CD4-positive, CD25-positive, alpha-beta regulatory T cell (primary cell): ENCODE measurements around the gene PARP9. TPM values are rescaled to one million over a fixed set of nuclear protein-coding genes. Genes with fewer than 3 reads are reported as not detected.
A peak's percentile ranks its signal among the peaks of the same experiment; 100 is the strongest.

Source experiments
- ATAC-seq, 2 donors: fragments of 150-1000 bp; cut with Tn5 transposase; one replicate each; pipeline ENCODE4 v1.10.0; 2021; ENCODE audit warnings: low read depth in 2 of 2, moderate number of reproducible peaks in 2 of 2, moderate library complexity in 1 of 2
- DNase-seq, 3 donors: peaks; one replicate each; pipeline versions ENCODE4 v3.0.0 to v3.0.0-alpha.2; 2012 to 2022; ENCODE audit warnings: mixed read lengths in 1 of 3
- H3K27ac ChIP-seq: one replicate; pipeline ENCODE4 v1.7.0; 2013; ENCODE audit warnings: mild to moderate bottlenecking, low read length; ENCODE audit not compliant: insufficient read depth, poor library complexity, severe bottlenecking
- H3K27me3 ChIP-seq: one replicate; pipeline ENCODE4 v1.7.0; 2013; ENCODE audit warnings: low read length; ENCODE audit not compliant: control insufficient read depth, insufficient read depth
- H3K36me3 ChIP-seq: one replicate; pipeline ENCODE4 v1.7.0; 2013; ENCODE audit warnings: mild to moderate bottlenecking, low read length, moderate library complexity; ENCODE audit not compliant: control insufficient read depth, insufficient read depth
- H3K4me1 ChIP-seq: 2 replicates; pipeline ENCODE4 v1.7.0; 2013; ENCODE audit warnings: mild to moderate bottlenecking, low read length; ENCODE audit not compliant: insufficient read depth, control insufficient read depth, poor library complexity, severe bottlenecking
- H3K4me3 ChIP-seq: one replicate; pipeline ENCODE4 v1.7.0; 2013; ENCODE audit warnings: low read depth, mild to moderate bottlenecking, low read length, moderate library complexity
- H3K9me3 ChIP-seq, 2 experiments: 1 replicate in 1 of 2; 2 replicates in 1 of 2; pipeline ENCODE4 v1.7.0; 2013; ENCODE audit warnings: low read length in 2 of 2, mild to moderate bottlenecking in 1 of 2, moderate library complexity in 1 of 2; ENCODE audit not compliant: control insufficient read depth in 2 of 2
- H3K27ac Mint-ChIP-seq, 3 donors: one replicate each; pipeline ENCODE4 v1.8.0; 2020 to 2022; ENCODE audit warnings: mild to moderate bottlenecking in 3 of 3, mixed read lengths in 3 of 3, moderate library complexity in 2 of 3
- H3K27me3 Mint-ChIP-seq: one replicate; pipeline ENCODE4 v1.8.0; 2022; ENCODE audit warnings: mild to moderate bottlenecking, mixed read lengths
- H3K36me3 Mint-ChIP-seq: one replicate; pipeline ENCODE4 v1.8.0; 2020; ENCODE audit warnings: mixed read lengths
- H3K4me1 Mint-ChIP-seq, 4 donors: one replicate each; pipeline ENCODE4 v1.8.0; 2020 to 2022; ENCODE audit warnings: mixed read lengths in 4 of 4, mild to moderate bottlenecking in 1 of 4
- H3K4me3 Mint-ChIP-seq, 4 donors: one replicate each; pipeline ENCODE4 v1.8.0; 2020 to 2022; ENCODE audit warnings: mild to moderate bottlenecking in 4 of 4, mixed read lengths in 4 of 4, moderate library complexity in 3 of 4
- H3K9me3 Mint-ChIP-seq, 7 donors: one replicate each; pipeline ENCODE4 v1.8.0; 2020 to 2022; ENCODE audit warnings: mixed read lengths in 7 of 7, mild to moderate bottlenecking in 3 of 7, moderate library complexity in 2 of 7
- polyA plus RNA-seq, 4 donors: library from polyadenylated mRNA; unstranded; fragments of 300-500 nt; fragmentation: Illumina TruSeq; gene quantifications; one replicate each; pipeline ENCODE4 v1.2.3, GENCODE V29; 2021
- total RNA-seq: library from RNA; stranded (reverse); gene quantifications from one replicate; pipeline ENCODE4 v1.2.3, GENCODE V29; 2022

Gene PARP9
- total and polyA plus RNA-seq, 5 donors from 2014 or later, result 24.2 to 47.6 (median 41.7) TPM

- no peaks in the 10 kb centered on the region for H3K9me3 ChIP-seq
- Mint-ChIP-seq H3K27me3 (no peaks in the 10 kb centered on the region), H3K4me1 (peaks cover 11 to 20% (median 17%) of the 10 kb centered on the region in 4 donors), H3K9me3 (no peaks in the 10 kb centered on the region), H3K36me3 (peaks cover 60% of the 10 kb centered on the region), H3K27ac (no peak overlapping the region), H3K4me3 (no peak overlapping the region)
- DNase-seq (no peak), ATAC-seq (no peak)
- no peak overlapping the region for H3K4me3 ChIP-seq
- H3K4me1 ChIP-seq, result peaks cover 4% of the 10 kb centered on the region
- H3K27ac ChIP-seq, result no peak overlapping the region
- H3K36me3 ChIP-seq, result peaks cover 92% of the 10 kb centered on the region
- H3K27me3 ChIP-seq, result no peaks in the 10 kb centered on the region
Measured at GRCh38 chr3:122535964-122536631, 28.0 kb downstream of the PARP9 start.

- Histone ChIP-seq H3K27ac (no peak overlapping the region), H3K4me3 (no peak overlapping the region), H3K36me3 (peaks cover 82% of the 10 kb centered on the region), H3K4me1 (peaks cover 4% of the 10 kb centered on the region), H3K9me3 (no peaks in the 10 kb centered on the region), H3K27me3 (no peaks in the 10 kb centered on the region)
- peak overlapping the region in 1 of 3 donors; percentile 23 for H3K27ac Mint-ChIP-seq
- ATAC-seq (peak; percentile 64 to 78), DNase-seq (peak in 1 of 3 donors; percentile 83)
- H3K27me3 Mint-ChIP-seq, result no peaks in the 10 kb centered on the region
- H3K4me3 Mint-ChIP-seq, result no peak overlapping the region
- H3K36me3 Mint-ChIP-seq, result peaks cover 49% of the 10 kb centered on the region
- H3K9me3 Mint-ChIP-seq, result no peaks in the 10 kb centered on the region
- H3K4me1 Mint-ChIP-seq, result peaks cover 8 to 16% (median 12%) of the 10 kb centered on the region in 4 donors
Measured at GRCh38 chr3:122533931-122534334, 30.2 kb downstream of the PARP9 start.

GRCh38 chr3:122533480-122533879, 30.6 kb downstream of the PARP9 start:
- Histone ChIP-seq H3K4me1 (peaks cover 4% of the 10 kb centered on the region), H3K36me3 (peaks cover 78% of the 10 kb centered on the region), H3K27ac (no peak overlapping the region), H3K27me3 (no peaks in the 10 kb centered on the region), H3K9me3 (no peaks in the 10 kb centered on the region), H3K4me3 (no peak overlapping the region)
- Mint-ChIP-seq H3K27ac (peak overlapping the region in 1 of 3 donors; percentile 56), H3K4me3 (no peak overlapping the region), H3K4me1 (peaks cover 5 to 14% (median 12%) of the 10 kb centered on the region in 4 donors), H3K36me3 (peaks cover 48% of the 10 kb centered on the region), H3K27me3 (no peaks in the 10 kb centered on the region), H3K9me3 (no peaks in the 10 kb centered on the region)
- no peak for ATAC-seq
- no peak for DNase-seq

GRCh38 chr3:122530164-122530563, 33.9 kb downstream of the PARP9 start:
- DNase-seq, result no peak
- Histone ChIP-seq H3K36me3 (peaks cover 60% of the 10 kb centered on the region), H3K4me1 (peaks cover 4% of the 10 kb centered on the region), H3K27me3 (no peaks in the 10 kb centered on the region), H3K27ac (no peak overlapping the region), H3K9me3 (no peaks in the 10 kb centered on the region), H3K4me3 (no peak overlapping the region)
- peaks cover 35% of the 10 kb centered on the region for H3K36me3 Mint-ChIP-seq
- H3K27ac Mint-ChIP-seq, result peak overlapping the region in 1 of 3 donors; percentile 60
- ATAC-seq, result no peak
- H3K4me1 Mint-ChIP-seq, result peaks cover 2 to 13% (median 8%) of the 10 kb centered on the region in 4 donors
- no peaks in the 10 kb centered on the region for H3K27me3 Mint-ChIP-seq
- no peak overlapping the region for H3K4me3 Mint-ChIP-seq
- H3K9me3 Mint-ChIP-seq, result no peaks in the 10 kb centered on the region

GRCh38 chr3:122523317-122523716, 40.8 kb downstream of the PARP9 start:
- no peaks in the 10 kb centered on the region for H3K9me3 Mint-ChIP-seq
- Histone ChIP-seq H3K27me3 (no peaks in the 10 kb centered on the region), H3K4me1 (no peaks in the 10 kb centered on the region), H3K9me3 (no peaks in the 10 kb centered on the region), H3K27ac (no peak overlapping the region), H3K36me3 (peaks cover 11% of the 10 kb centered on the region), H3K4me3 (no peak overlapping the region)
- ATAC-seq (no peak), DNase-seq (no peak)
- H3K27me3 Mint-ChIP-seq, result peaks cover 10% of the 10 kb centered on the region
- H3K36me3 Mint-ChIP-seq, result peaks cover 8% of the 10 kb centered on the region
- H3K4me3 Mint-ChIP-seq, result no peak overlapping the region
- H3K4me1 Mint-ChIP-seq, result peaks cover 0 to 2% (median 0%) of the 10 kb centered on the region in 4 donors
- H3K27ac Mint-ChIP-seq, result no peak overlapping the region

GRCh38 chr3:122520861-122521260, 43.2 kb downstream of the PARP9 start:
- Histone ChIP-seq H3K4me1 (no peaks in the 10 kb centered on the region), H3K27ac (no peak overlapping the region), H3K36me3 (no peaks in the 10 kb centered on the region), H3K9me3 (no peaks in the 10 kb centered on the region), H3K4me3 (no peak overlapping the region), H3K27me3 (no peaks in the 10 kb centered on the region)
- Mint-ChIP-seq H3K9me3 (no peaks in the 10 kb centered on the region), H3K4me3 (no peak overlapping the region), H3K27ac (no peak overlapping the region), H3K36me3 (peaks cover 3% of the 10 kb centered on the region), H3K27me3 (peaks cover 18% of the 10 kb centered on the region), H3K4me1 (peaks cover 0 to 2% (median under 1%) of the 10 kb centered on the region in 4 donors)
- ATAC-seq, result no peak
- DNase-seq, result no peak

- H3K9me3 ChIP-seq, result no peaks in the 10 kb centered on the region
- H3K36me3 Mint-ChIP-seq, result peaks cover 3% of the 10 kb centered on the region
- ATAC-seq (no peak), DNase-seq (no peak)
- no peak overlapping the region for H3K4me3 ChIP-seq
- H3K9me3 Mint-ChIP-seq, result no peaks in the 10 kb centered on the region
- H3K36me3 ChIP-seq, result no peaks in the 10 kb centered on the region
- H3K27ac ChIP-seq, result no peak overlapping the region
- H3K4me1 Mint-ChIP-seq, result peaks cover 0 to 8% (median 3%) of the 10 kb centered on the region in 4 donors
- H3K27me3 ChIP-seq, result no peaks in the 10 kb centered on the region
- H3K4me3 Mint-ChIP-seq, result no peak overlapping the region
- peaks cover 23% of the 10 kb centered on the region for H3K27me3 Mint-ChIP-seq
- H3K4me1 ChIP-seq, result peaks cover 4% of the 10 kb centered on the region
- no peak overlapping the region for H3K27ac Mint-ChIP-seq
Measured at GRCh38 chr3:122519693-122520092, 44.4 kb downstream of the PARP9 start.

- peaks cover 21% of the 10 kb centered on the region for H3K4me1 ChIP-seq
- H3K4me3 ChIP-seq, result no peak overlapping the region
- Mint-ChIP-seq H3K27ac (no peak overlapping the region), H3K4me1 (peaks cover 12 to 29% (median 16%) of the 10 kb centered on the region in 4 donors), H3K27me3 (peaks cover 18% of the 10 kb centered on the region), H3K36me3 (peaks cover 3% of the 10 kb centered on the region), H3K9me3 (no peaks in the 10 kb centered on the region), H3K4me3 (peak overlapping the region in 2 of 4 donors; percentile 16 to 89)
- no peak overlapping the region for H3K27ac ChIP-seq
- H3K27me3 ChIP-seq, result no peaks in the 10 kb centered on the region
- H3K36me3 ChIP-seq, result no peaks in the 10 kb centered on the region
- H3K9me3 ChIP-seq, result no peaks in the 10 kb centered on the region
- DNase-seq, result no peak
- ATAC-seq, result no peak
Measured at GRCh38 chr3:122516846-122517360, 47.2 kb downstream of the PARP9 start.
